Left ventricle myocardium inferior (tissue), 1 donor: Measurements from ENCODE around the gene PRLR. TPM values are rescaled to one million over a fixed set of nuclear protein-coding genes. Genes with fewer than 3 reads are reported as not detected.

Experiments
- DNase-seq: peaks from one replicate; pipeline ENCODE4 v3.0.0-alpha.2; 2020
- H3K27ac ChIP-seq: fragments of 200-600 bp; replicated peaks from 2 replicates; pipeline ENCODE4 v1.8.0; 2021
- H3K27me3 ChIP-seq: fragments of 200-600 bp; 2 replicates; pipeline ENCODE4 v1.8.0; 2021; ENCODE audit warnings: low read depth
- H3K36me3 ChIP-seq: fragments of 200-600 bp; 2 replicates; pipeline ENCODE4 v1.8.0; 2021
- H3K4me1 ChIP-seq: fragments of 200-600 bp; 2 replicates; pipeline ENCODE4 v1.8.0; 2021
- H3K4me3 ChIP-seq: fragments of 200-600 bp; 2 replicates; pipeline ENCODE4 v1.8.0; 2021; ENCODE audit warnings: mild to moderate bottlenecking, moderate library complexity
- H3K9me3 ChIP-seq: fragments of 200-600 bp; replicated peaks from 2 replicates; pipeline ENCODE4 v1.8.0; 2021
- intact Hi-C: fragments of 100-400 bp; cut with micrococcal nuclease; formaldehyde crosslinking; loops from one replicate; pipeline ENCODE4 v1.11.0; 2022
- total RNA-seq: library from RNA; stranded (reverse); fragmentation: NEBNext Ultra II Directional; extraction: Animal tissue kit (Norgen Biotek cat#: 25700); gene quantifications from one replicate; pipeline ENCODE4 v1.2.1, GENCODE V29; 2021
- TF ChIP-seq, protein P1 (sequence below): fragments of 200-600 bp; IDR thresholded peaks from 2 replicates; pipeline ENCODE4 v1.8.0; 2021; ENCODE audit warnings: antibody characterized with exemption, mild to moderate bottlenecking, borderline replicate concordance
- donor health status: DM: no; HTN: yes; CAD: no; lungs with severe emphysema.

The PRLR gene
- total RNA-seq, 1 donor from 2014 or later: 0.66 TPM

DNA sequence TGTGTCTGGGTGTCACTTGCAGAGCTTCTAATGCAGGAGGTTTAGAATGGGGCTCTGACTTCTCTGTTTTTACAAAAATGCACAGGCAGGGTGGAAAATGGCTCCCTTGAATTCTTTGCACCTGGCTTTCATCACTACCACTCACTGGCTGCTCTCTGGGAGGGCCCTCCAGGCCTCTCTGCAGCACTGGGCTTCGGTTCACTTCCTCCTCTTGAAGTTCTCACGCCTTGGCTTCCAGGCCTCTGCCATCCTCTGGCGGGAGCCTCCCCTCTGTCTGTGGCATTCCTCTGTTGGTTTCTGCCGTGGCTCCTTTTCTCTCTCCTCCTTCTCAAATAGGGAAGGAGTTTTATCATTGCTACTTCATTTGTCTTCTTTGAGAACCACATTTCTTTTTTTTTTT, 2.8 kb upstream of the PRLR start:
- intact Hi-C loops: no loop called here
- Histone ChIP-seq H3K36me3 (no peaks in the 10 kb centered on the region), H3K4me1 (peaks cover 15% of the 10 kb centered on the region), H3K4me3 (no peak overlapping the region), H3K27ac (no peak overlapping the region), H3K27me3 (peaks cover 61% of the 10 kb centered on the region), H3K9me3 (no peaks in the 10 kb centered on the region)
- TF ChIP-seq, protein P1, sequence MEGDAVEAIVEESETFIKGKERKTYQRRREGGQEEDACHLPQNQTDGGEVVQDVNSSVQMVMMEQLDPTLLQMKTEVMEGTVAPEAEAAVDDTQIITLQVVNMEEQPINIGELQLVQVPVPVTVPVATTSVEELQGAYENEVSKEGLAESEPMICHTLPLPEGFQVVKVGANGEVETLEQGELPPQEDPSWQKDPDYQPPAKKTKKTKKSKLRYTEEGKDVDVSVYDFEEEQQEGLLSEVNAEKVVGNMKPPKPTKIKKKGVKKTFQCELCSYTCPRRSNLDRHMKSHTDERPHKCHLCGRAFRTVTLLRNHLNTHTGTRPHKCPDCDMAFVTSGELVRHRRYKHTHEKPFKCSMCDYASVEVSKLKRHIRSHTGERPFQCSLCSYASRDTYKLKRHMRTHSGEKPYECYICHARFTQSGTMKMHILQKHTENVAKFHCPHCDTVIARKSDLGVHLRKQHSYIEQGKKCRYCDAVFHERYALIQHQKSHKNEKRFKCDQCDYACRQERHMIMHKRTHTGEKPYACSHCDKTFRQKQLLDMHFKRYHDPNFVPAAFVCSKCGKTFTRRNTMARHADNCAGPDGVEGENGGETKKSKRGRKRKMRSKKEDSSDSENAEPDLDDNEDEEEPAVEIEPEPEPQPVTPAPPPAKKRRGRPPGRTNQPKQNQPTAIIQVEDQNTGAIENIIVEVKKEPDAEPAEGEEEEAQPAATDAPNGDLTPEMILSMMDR: no peak
- no peak for DNase-seq

- Histone ChIP-seq H3K4me1 (peaks cover 15% of the 10 kb centered on the region), H3K9me3 (no peaks in the 10 kb centered on the region), H3K4me3 (no peak overlapping the region), H3K36me3 (no peaks in the 10 kb centered on the region), H3K27ac (no peak overlapping the region), H3K27me3 (peaks cover 71% of the 10 kb centered on the region)
- intact Hi-C loops: no loop called here
- TF ChIP-seq, protein P1: no peak
- DNase-seq: no peak
Measured at GRCh38 chr5:35232124-35232523, 1.8 kb upstream of the PRLR start.

DNA sequence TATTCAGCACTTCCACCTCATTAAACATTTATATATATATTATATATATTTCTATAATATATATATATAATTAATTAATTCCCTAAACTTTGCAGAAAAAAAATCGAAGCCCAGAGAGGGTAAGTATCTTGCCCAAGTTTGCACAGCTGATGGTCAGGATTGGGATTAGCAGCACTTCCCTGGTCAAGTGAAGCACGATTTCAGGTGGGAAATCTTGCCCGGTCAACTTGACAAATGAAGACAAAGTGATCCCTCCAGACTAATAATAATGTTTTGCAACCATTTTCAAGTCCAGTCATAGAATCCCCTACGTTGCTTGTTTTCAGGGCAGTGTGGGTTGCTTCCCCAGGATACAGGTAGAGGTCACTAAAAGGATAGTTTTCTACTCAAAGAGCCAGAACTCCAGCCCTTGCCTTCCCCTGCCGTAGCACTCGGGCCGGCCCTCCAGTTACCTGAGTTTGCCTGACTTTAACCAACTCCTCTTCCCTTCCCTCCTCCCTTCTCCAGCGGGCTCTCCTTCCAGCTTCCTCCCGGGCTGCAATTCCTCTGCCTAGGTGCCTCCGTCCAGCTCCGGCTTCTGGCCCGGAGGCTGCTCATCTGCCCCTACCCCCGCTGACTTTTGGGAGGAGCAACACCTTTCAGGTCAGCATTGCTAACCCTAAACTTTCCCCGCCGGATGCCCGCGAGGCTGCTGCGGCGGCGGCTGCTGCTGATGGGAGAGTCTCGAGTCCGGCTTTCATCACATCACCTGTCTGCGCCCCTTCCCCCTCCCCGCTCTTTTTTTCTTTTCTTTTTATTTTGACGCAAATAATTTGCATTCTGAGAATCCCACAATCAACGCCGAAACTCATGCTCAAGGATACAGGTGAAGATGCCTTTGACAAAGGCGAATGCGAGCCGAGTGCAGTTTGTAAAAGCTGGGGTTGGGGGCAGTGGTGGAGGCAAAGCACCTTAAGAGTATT, 930 bp downstream of the PRLR start:
- intact Hi-C loops: no loop called here
- TF ChIP-seq, protein P1: no peak
- Histone ChIP-seq H3K27me3 (peaks cover 89% of the 10 kb centered on the region), H3K36me3 (no peaks in the 10 kb centered on the region), H3K4me3 (peak overlapping the region; percentile 64), H3K4me1 (peaks cover 15% of the 10 kb centered on the region), H3K9me3 (no peaks in the 10 kb centered on the region), H3K27ac (no peak overlapping the region)
- DNase-seq: no peak

- H3K9me3 ChIP-seq: no peaks in the 10 kb centered on the region
- intact Hi-C loops: no loop called here
- TF ChIP-seq, protein P1: no peak
- DNase-seq: no peak
- H3K27me3 ChIP-seq: peaks cover 79% of the 10 kb centered on the region
- H3K4me1 ChIP-seq: peaks cover 15% of the 10 kb centered on the region
- H3K4me3 ChIP-seq: no peak overlapping the region
- no peaks in the 10 kb centered on the region for H3K36me3 ChIP-seq
- no peak overlapping the region for H3K27ac ChIP-seq
Measured at GRCh38 chr5:35228310-35228709, 2.0 kb downstream of the PRLR start.

- Histone ChIP-seq H3K4me3 (no peak overlapping the region), H3K27ac (no peak overlapping the region), H3K36me3 (no peaks in the 10 kb centered on the region), H3K9me3 (no peaks in the 10 kb centered on the region), H3K4me1 (peaks cover 15% of the 10 kb centered on the region), H3K27me3 (peaks cover 73% of the 10 kb centered on the region)
- DNase-seq: no peak
- intact Hi-C loops: no loop called here
- TF ChIP-seq, protein P1: no peak
Measured at GRCh38 chr5:35227720-35228119, 2.6 kb downstream of the PRLR start.
